ENCODE results near the gene ENTPD3. TPM values are rescaled to one million over a fixed set of nuclear protein-coding genes. Genes with fewer than 3 reads are reported as not detected.

The ENTPD3 gene, protein sequence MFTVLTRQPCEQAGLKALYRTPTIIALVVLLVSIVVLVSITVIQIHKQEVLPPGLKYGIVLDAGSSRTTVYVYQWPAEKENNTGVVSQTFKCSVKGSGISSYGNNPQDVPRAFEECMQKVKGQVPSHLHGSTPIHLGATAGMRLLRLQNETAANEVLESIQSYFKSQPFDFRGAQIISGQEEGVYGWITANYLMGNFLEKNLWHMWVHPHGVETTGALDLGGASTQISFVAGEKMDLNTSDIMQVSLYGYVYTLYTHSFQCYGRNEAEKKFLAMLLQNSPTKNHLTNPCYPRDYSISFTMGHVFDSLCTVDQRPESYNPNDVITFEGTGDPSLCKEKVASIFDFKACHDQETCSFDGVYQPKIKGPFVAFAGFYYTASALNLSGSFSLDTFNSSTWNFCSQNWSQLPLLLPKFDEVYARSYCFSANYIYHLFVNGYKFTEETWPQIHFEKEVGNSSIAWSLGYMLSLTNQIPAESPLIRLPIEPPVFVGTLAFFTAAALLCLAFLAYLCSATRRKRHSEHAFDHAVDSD
- total RNA-seq (2022; extraction: Qiagen RNA extraction): 0.05 TPM in 1 of 5 replicates, not detected in the others

DNA sequence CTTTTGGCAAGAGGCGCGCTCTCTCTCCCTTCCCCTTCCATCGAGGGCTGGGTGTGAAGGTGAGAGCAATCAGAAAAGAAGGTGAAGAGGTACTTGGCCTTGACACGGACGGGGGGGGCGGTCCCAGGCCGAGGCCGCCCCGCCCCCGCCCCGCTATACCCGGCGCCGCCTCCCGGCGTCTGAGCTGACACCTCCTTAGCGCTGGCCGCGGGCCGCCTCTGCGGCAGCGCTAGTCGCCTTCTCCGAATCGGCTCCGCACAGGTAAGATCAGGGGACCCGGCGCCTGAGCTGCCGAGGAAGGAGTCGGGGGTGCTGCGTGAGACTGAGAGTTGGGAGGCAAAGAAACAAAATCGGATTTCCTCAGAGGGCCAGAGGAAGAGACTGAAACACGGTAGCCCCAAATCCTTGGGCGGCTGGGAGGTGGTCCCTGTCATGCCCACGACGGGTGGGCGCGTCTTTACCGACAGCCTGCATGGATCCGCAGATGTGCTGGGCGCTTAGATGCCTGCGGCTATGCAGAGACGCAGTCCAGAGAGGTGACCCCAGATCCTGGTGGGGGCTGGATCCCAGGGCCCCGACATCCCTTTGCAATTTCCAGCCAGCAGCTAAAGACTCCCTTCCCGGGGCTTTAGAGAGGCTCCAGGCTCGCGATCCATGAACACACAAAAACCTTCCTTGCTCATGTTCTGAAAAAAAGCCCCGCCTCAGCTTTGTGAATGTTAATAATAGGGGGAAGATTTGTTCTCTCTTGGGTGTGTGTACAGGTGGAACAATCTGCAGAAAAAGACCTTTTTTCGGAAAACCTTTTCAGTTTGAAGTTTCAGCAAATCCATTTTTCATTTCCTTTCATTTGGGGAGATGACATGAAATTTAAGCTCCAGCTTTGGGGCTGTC lies at the start of gene ENTPD3:
ENTPD3 (plus strand) TSS at position 184 of the 894 bp plus-strand sequence. CDS start 874 bp downstream, outside the sequence.

DNA sequence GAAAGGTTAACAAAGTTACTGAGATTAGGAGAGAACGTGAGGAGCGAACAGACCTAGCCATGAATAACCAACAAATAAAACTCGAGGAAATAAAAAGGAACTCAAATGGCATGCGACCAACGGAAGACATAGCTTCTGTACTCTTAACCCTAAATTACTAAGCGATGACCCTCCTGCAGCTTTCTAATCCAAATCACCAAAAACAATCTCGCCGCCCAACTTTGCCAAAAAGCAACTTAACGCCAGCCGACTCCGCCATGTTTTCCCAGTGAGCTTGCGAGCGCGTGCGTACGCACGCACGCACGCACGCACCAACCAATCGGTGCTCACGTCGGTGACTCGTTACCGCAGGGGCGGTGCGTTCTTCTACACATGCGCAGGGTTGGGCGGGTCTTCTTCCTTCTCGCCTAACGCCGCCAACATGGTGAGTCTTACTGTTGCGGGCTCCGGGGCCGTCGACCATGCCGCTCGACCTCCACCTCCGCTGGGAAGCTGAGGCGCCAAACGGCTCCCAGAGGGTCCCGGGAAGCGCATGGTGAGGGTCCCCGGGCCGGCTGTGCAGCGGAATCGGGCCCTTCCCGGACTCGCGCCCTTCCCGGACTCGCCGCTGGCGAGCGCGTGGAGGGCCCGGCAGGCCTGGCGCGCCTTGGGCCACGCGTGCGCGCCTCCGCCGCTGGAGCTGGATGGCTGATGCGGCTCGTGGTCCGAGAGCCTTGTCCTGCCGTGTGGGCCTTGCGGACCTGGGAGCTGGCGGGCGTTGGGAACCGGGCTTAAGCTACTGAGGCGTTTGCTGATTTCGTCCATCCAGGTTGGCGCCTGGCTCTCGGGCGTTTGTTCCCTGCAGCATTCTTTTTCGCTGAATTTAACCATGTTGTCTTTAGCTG lies 70.2 kb downstream of the ENTPD3 start, which contains the start of gene RPL14:
RPL14 (plus strand) TSS at position 400 of the 884 bp plus-strand sequence; CDS start at position 533, 133 bp downstream.

DNA sequence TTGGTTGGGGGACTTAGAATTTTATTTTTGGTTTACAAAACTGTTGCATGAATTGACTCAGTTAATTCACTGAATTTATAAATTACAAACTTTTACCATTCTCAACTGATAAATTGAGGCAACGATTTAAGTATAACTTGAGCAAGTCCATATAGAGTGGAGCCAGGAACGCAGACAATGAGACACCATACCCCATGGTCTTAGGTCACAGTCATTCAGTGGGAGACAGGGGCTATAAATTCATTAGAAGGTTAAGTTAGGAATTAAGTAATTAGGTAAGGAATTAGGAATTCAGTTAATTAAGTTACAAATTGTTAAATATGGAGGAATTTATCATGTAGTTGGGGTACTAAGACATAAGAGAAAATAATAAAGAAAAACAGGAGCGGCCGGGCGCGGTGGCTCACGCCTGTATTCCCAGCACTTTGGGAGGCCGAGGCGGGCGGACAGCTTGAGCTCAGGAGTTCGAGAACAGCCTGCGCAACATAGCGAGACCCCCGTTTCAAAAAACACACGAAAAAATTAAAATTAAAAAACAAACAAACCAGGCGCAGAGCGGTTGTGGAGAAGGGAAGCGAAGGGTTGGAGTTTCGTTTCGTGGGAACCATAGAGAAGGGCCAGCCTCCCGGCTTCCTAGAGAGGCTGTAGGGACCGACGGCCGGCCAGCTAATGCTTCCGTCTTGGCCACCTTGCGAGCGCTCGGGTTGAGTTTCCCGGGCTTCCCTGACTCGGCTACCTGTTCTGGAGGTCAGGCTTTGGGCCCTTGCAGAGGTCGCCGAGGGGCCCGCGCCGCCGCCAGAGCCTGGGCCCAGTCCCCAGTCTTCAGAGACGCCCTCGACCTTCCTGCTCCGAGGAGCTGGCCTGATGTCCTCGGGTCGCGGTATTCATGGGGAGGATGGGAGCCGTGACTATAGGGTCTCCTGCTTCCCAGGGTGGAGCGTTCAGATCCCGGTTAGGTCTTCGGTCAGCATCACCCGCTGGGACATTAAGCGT lies 89.8 kb downstream of the ENTPD3 start, which contains the start of gene ZNF619:
ZNF619 (plus strand) TSS at position 645 of the 993 bp plus-strand sequence. CDS start 858 bp downstream, outside the sequence.

Other genes with a start within 250 kb of the ENTPD3 start
- 54.7 to 64.3 TPM (median 58.9 TPM) in 5 replicates for gene EIF1B, start 77.5 kb upstream of the ENTPD3 start, total RNA-seq (2022; extraction: Qiagen RNA extraction)
- 728 to 785 TPM (median 737 TPM) in 5 replicates for gene RPL14, start 70.2 kb downstream of the ENTPD3 start, total RNA-seq (2022; extraction: Qiagen RNA extraction)
- gene ZNF619, start 89.9 kb downstream of the ENTPD3 start, total RNA-seq (2022; extraction: Qiagen RNA extraction): 1.5 to 1.9 TPM (median 1.7 TPM) in 5 replicates
- gene ZNF620, start 118.9 kb downstream of the ENTPD3 start, total RNA-seq (2022; extraction: Qiagen RNA extraction): 1.4 to 1.8 TPM (median 1.5 TPM) in 5 replicates
- 6.0 to 7.8 TPM (median 7.1 TPM) in 5 replicates for gene ZNF621, start 137.8 kb downstream of the ENTPD3 start, total RNA-seq (2022; extraction: Qiagen RNA extraction)

Measured in A549 treated with Mapracorat at 1 μM for 4 hours (cell line).